KMS-11 (cell line): ENCODE data around the gene FLRT1.

Experiments
- H2AFZ ChIP-seq: fragments of 200-600 bp; sonication (generic); 2 replicates; pipeline ENCODE4 v1.6.1; 2016; ENCODE audit warnings: antibody characterized with exemption, mixed run types, low read depth
- H3K27ac ChIP-seq: fragments of 200-600 bp; sonication (generic); 2 replicates; pipeline ENCODE4 v1.6.1; 2016; ENCODE audit warnings: mild to moderate bottlenecking, mixed run types
- H3K27me3 ChIP-seq: fragments of 200-600 bp; sonication (generic); 2 replicates; pipeline ENCODE4 v1.6.1; 2017; ENCODE audit warnings: mild to moderate bottlenecking, low read depth, mixed run types, moderate library complexity; ENCODE audit not compliant: insufficient read depth
- H3K36me3 ChIP-seq: fragments of 200-600 bp; sonication (generic); 2 replicates; pipeline ENCODE4 v1.6.1; 2017; ENCODE audit warnings: mild to moderate bottlenecking, mixed run types; ENCODE audit not compliant: insufficient read depth
- H3K4me1 ChIP-seq: fragments of 200-600 bp; sonication (generic); 2 replicates; pipeline ENCODE4 v1.6.1; 2016; ENCODE audit warnings: mild to moderate bottlenecking, low read depth, mixed run types; ENCODE audit not compliant: poor library complexity, severe bottlenecking
- H3K4me2 ChIP-seq: fragments of 200-600 bp; sonication (generic); 2 replicates; pipeline ENCODE4 v1.7.0; 2016; ENCODE audit warnings: mild to moderate bottlenecking, mixed run types
- H3K4me3 ChIP-seq: fragments of 200-600 bp; sonication (generic); IDR thresholded peaks from 2 replicates; pipeline ENCODE4 v1.6.1; 2017; ENCODE audit warnings: low read depth, low read length, mixed read lengths; ENCODE audit not compliant: insufficient read depth
- H3K79me2 ChIP-seq: fragments of 200-600 bp; sonication (generic); 2 replicates; pipeline ENCODE4 v1.6.1; 2016; ENCODE audit warnings: low read depth, mixed run types; ENCODE audit not compliant: insufficient read depth
- H3K9ac ChIP-seq: fragments of 200-600 bp; sonication (generic); 2 replicates; pipeline ENCODE4 v1.6.1; 2016; ENCODE audit warnings: mild to moderate bottlenecking, mixed run types
- H4K20me1 ChIP-seq: fragments of 200-600 bp; sonication (generic); 2 replicates; pipeline ENCODE4 v1.6.1; 2016; ENCODE audit warnings: mild to moderate bottlenecking, mixed run types; ENCODE audit not compliant: insufficient read depth
- CTCF ChIP-seq: fragments of 200-600 bp; sonication (generic); conservative IDR thresholded peaks from 2 replicates; pipeline ENCODE4 v1.6.1; 2017; ENCODE audit warnings: low read depth, mild to moderate bottlenecking, antibody characterized with exemption, low read length, moderate library complexity, mixed read lengths

Gene FLRT1

GRCh38 chr11:63997801-63998337 is 37.9 kb upstream of the FLRT1 start:
- H2AFZ ChIP-seq, result no peak overlapping the region
- H3K36me3 ChIP-seq, result no peaks in the 10 kb centered on the region
- H3K4me3 ChIP-seq, result no peak overlapping the region
- no peaks in the 10 kb centered on the region for H3K79me2 ChIP-seq
- H4K20me1 ChIP-seq, result no peaks in the 10 kb centered on the region
- H3K9ac ChIP-seq, result no peak overlapping the region
- no peak overlapping the region for H3K27ac ChIP-seq
- H3K4me1 ChIP-seq, result no peaks in the 10 kb centered on the region
- TF ChIP-seq CTCF, result no peak
- H3K4me2 ChIP-seq, result no peak overlapping the region
- no peaks in the 10 kb centered on the region for H3K27me3 ChIP-seq

GRCh38 chr11:63998558-63999348 is 37.0 kb upstream of the FLRT1 start:
- Histone ChIP-seq H3K27me3 (no peaks in the 10 kb centered on the region), H3K79me2 (no peaks in the 10 kb centered on the region), H3K4me2 (no peak overlapping the region), H3K36me3 (no peaks in the 10 kb centered on the region), H3K4me1 (no peaks in the 10 kb centered on the region), H3K27ac (no peak overlapping the region), H2AFZ (no peak overlapping the region), H3K4me3 (no peak overlapping the region), H4K20me1 (no peaks in the 10 kb centered on the region), H3K9ac (no peak overlapping the region)
- TF ChIP-seq CTCF, result no peak

- Histone ChIP-seq H3K79me2 (no peaks in the 10 kb centered on the region), H2AFZ (no peak overlapping the region), H4K20me1 (no peaks in the 10 kb centered on the region), H3K27ac (no peak overlapping the region), H3K27me3 (no peaks in the 10 kb centered on the region), H3K4me2 (no peak overlapping the region), H3K36me3 (no peaks in the 10 kb centered on the region), H3K4me3 (no peak overlapping the region), H3K9ac (no peak overlapping the region), H3K4me1 (no peaks in the 10 kb centered on the region)
- no peak for TF ChIP-seq CTCF
These were observed 36.2 kb upstream of the FLRT1 start for GRCh38 chr11:63999349-64000025.

GRCh38 chr11:64000026-64000739 is 35.5 kb upstream of the FLRT1 start:
- Histone ChIP-seq H3K79me2 (no peaks in the 10 kb centered on the region), H3K9ac (no peak overlapping the region), H3K4me1 (no peaks in the 10 kb centered on the region), H3K27me3 (no peaks in the 10 kb centered on the region), H3K4me2 (no peak overlapping the region), H2AFZ (no peak overlapping the region), H3K36me3 (no peaks in the 10 kb centered on the region), H3K27ac (no peak overlapping the region), H4K20me1 (no peaks in the 10 kb centered on the region), H3K4me3 (no peak overlapping the region)
- TF ChIP-seq CTCF, result no peak
